ENCODE measurements around the gene MINDY2. TPM values are rescaled to one million over a fixed set of nuclear protein-coding genes. Genes with fewer than 3 reads are reported as not detected.

Gene MINDY2
- total and polyA plus RNA-seq, 9 of the 15 experiments (the other 6 are each of a cell fraction or from before 2014, with no cell fraction given): 2.4 to 15.3 (median 7.2) TPM

GRCh38 chr15:58749532-58750337 is 21.4 kb upstream of the MINDY2 start, which contains the start of gene ADAM10 (continued):
- TF ChIP-seq E4F1 (CRISPR knock-in tag; IDR thresholded peaks at IDR 0.05; ENCODE audit: borderline replicate concordance) (no peak), KHSRP (IDR thresholded peaks at IDR 0.05) (no peak), RBM17 (IDR thresholded peaks at IDR 0.05; ENCODE audit: borderline replicate concordance, low read depth, low read length) (no peak), ZKSCAN3 (CRISPR knock-in tag; IDR thresholded peaks at IDR 0.05) (no peak), ZNF444 (CRISPR knock-in tag; IDR thresholded peaks at IDR 0.05) (no peak), ZNF239 (CRISPR knock-in tag; IDR thresholded peaks at IDR 0.05) (no peak), ZFP91 (CRISPR knock-in tag; IDR thresholded peaks at IDR 0.05) (no peak), C11orf30 (IDR thresholded peaks at IDR 0.05; ENCODE audit: low read depth) (no peak), MAFG (tag; conservative IDR thresholded peaks at IDR 0.05) (no peak), PRDM10 (IDR thresholded peaks at IDR 0.05; ENCODE audit: partially characterized antibody) (peak; percentile 71), CAMTA2 (CRISPR knock-in tag; conservative IDR thresholded peaks at IDR 0.05) (no peak), ZNF311 (CRISPR knock-in tag; IDR thresholded peaks at IDR 0.05) (no peak), EWSR1 (IDR thresholded peaks at IDR 0.05; ENCODE audit: borderline replicate concordance, low read depth, partially characterized antibody) (no peak), ZBTB5 (IDR thresholded peaks at IDR 0.05) (no peak), CBFA2T3 (IDR thresholded peaks at IDR 0.05) (no peak), ELK1 (CRISPR knock-in tag; IDR thresholded peaks at IDR 0.05) (no peak), ZNF668 (CRISPR knock-in tag; IDR thresholded peaks at IDR 0.05) (no peak), TEAD2 (tag; IDR thresholded peaks at IDR 0.05) (no peak)

Measured in K562 (cell line).